T-cell (primary cell): Measurements from ENCODE around the gene SLC30A3. TPM values are rescaled to one million over a fixed set of nuclear protein-coding genes. Genes with fewer than 3 reads are reported as not detected.

ENCODE experiments used
- ATAC-seq, 4 experiments: fragments of 200-7000 bp in 3 of 4; fragments of 150-1000 bp in 1 of 4; cut with Tn5 transposase; replicated peaks in 1 of 4; 1 replicate in 3 of 4; 2 replicates in 1 of 4; pipeline ENCODE4 v1.10.0; 2021; ENCODE audit warnings: moderate library complexity in 3 of 4, mild to moderate bottlenecking in 2 of 4, moderate number of reproducible peaks in 1 of 4
- CTCF ChIA-PET, 2 donors: fragments of 300-600 bp; sonication (Branson Sonifier 250); formaldehyde crosslinking; loops; one replicate each; lab custom pipeline; 2022; ENCODE audit warnings: antibody characterized with exemption in 2 of 2; lab: Charles Lee
- POLR2A ChIA-PET, 2 donors: fragments of 300-600 bp; sonication (Branson Sonifier 250); formaldehyde crosslinking; loops; one replicate each; lab custom pipeline; 2022; ENCODE audit warnings: antibody characterized with exemption in 2 of 2; lab: Charles Lee
- DNase-seq, 35 experiments: peaks; one replicate each; pipeline versions ENCODE4 v3.0.0 to v3.0.0-alpha.2; 2013 to 2023
- H3K27ac ChIP-seq: one replicate; pipeline ENCODE4 v1.5.1; 2013; ENCODE audit warnings: low read length
- H3K27me3 ChIP-seq, 2 experiments: replicated peaks in 1 of 2; 1 replicate in 1 of 2; 2 replicates in 1 of 2; pipeline versions ENCODE4 v1.6.1 to v1.7.0; 2013; ENCODE audit warnings: low read length in 1 of 2, mixed read lengths in 1 of 2; ENCODE audit not compliant: control insufficient read depth in 2 of 2, insufficient read depth in 2 of 2; ENCODE audit errors: extremely low read depth in 1 of 2
- H3K36me3 ChIP-seq, 2 donors: 1 replicate in 1 of 2; 2 replicates in 1 of 2; pipeline versions ENCODE4 v1.6.1 to v1.7.0; 2013; ENCODE audit warnings: low read length in 1 of 2; ENCODE audit not compliant: control insufficient read depth in 2 of 2, insufficient read depth in 1 of 2; ENCODE audit errors: extremely low read depth in 1 of 2
- H3K4me1 ChIP-seq, 2 experiments: 1 replicate in 1 of 2; 2 replicates in 1 of 2; pipeline versions ENCODE4 v1.6.1 to v1.7.0; 2013; ENCODE audit warnings: low read length in 2 of 2, mixed read lengths in 1 of 2; ENCODE audit not compliant: insufficient read depth in 2 of 2, control insufficient read depth in 1 of 2; ENCODE audit errors: extremely low read depth in 1 of 2
- H3K4me3 ChIP-seq, 2 donors: 1 replicate in 1 of 2; 2 replicates in 1 of 2; pipeline versions ENCODE4 v1.5.1 to v1.7.0; 2013; ENCODE audit warnings: mild to moderate bottlenecking in 2 of 2, low read length in 1 of 2, moderate library complexity in 1 of 2; ENCODE audit not compliant: control insufficient read depth in 1 of 2; ENCODE audit errors: extremely low read depth in 1 of 2
- H3K9me3 ChIP-seq: 2 replicates; pipeline ENCODE4 v1.7.0; 2013
- H3K27ac Mint-ChIP-seq, 2 donors: one replicate each; pipeline ENCODE4 v1.8.0; 2020 to 2021; ENCODE audit warnings: mild to moderate bottlenecking in 2 of 2, mixed read lengths in 2 of 2
- H3K27me3 Mint-ChIP-seq, 2 donors: one replicate each; pipeline ENCODE4 v1.8.0; 2021 to 2022; ENCODE audit warnings: mixed read lengths in 2 of 2
- H3K36me3 Mint-ChIP-seq: one replicate; pipeline ENCODE4 v1.8.0; 2021; ENCODE audit warnings: mixed read lengths
- H3K4me1 Mint-ChIP-seq, 3 donors: one replicate each; pipeline ENCODE4 v1.8.0; 2020 to 2022; ENCODE audit warnings: mixed read lengths in 3 of 3, mild to moderate bottlenecking in 1 of 3
- H3K4me3 Mint-ChIP-seq, 3 donors: one replicate each; pipeline ENCODE4 v1.8.0; 2020 to 2022; ENCODE audit warnings: mild to moderate bottlenecking in 3 of 3, mixed read lengths in 3 of 3, moderate library complexity in 3 of 3
- H3K9me3 Mint-ChIP-seq, 3 donors: one replicate each; pipeline ENCODE4 v1.8.0; 2020 to 2022; ENCODE audit warnings: mixed read lengths in 3 of 3
- WGBS: methylation state at CpG from one replicate; pipeline ENCODE4 v1.1.5; 2013; ENCODE audit warnings: missing lambda C conversion rate; ENCODE audit not compliant: insufficient coverage; 5-methylcytosine and 5-hydroxymethylcytosine counted together
- total RNA-seq, 35 experiments: library from RNA in 6 of 35; stranded (reverse) in 6 of 35; fragments of 120-200 nt in 1 of 35; gene quantifications; one replicate each; pipeline versions ENCODE4 v1.2.1 to v1.2.4 and lab custom pipeline; 2013 to 2026

Gene SLC30A3
- total RNA-seq, 5 donors from 2014 or later (not counting 1 experiment from before 2014, with no cell fraction given): 0.06 to 0.26 TPM; not detected in 3

DNA sequence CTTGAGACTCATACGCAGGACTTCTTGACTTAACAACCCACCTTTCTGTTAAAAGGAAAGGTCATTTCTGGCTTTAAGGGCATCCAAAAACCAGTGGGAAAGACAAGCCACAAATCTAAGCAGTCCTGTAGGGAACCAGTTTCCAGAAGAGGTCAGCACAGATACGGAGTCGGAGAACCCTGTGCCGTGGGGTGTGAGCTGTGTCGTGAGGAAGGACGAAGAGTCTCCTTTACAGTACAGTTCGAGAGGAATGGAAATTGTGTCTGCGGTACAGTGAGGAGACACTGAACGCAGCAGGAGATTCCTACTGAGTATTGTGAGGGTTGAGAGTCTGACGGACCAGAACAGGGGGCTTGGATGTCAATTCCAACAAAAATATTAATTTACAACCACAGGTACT, 17.7 kb downstream of the SLC30A3 start:
- Mint-ChIP-seq H3K4me3 (no peak overlapping the region), H3K9me3 (no peaks in the 10 kb centered on the region), H3K36me3 (peaks cover 15% of the 10 kb centered on the region), H3K27ac (no peak overlapping the region), H3K27me3 (peaks cover 0 to 8% of the 10 kb centered on the region in 2 donors), H3K4me1 (peaks cover 6 to 7% (median 6%) of the 10 kb centered on the region in 3 donors)
- no peak overlapping the region for H3K4me3 ChIP-seq
- H3K4me1 ChIP-seq: peaks cover 0 to 13% of the 10 kb centered on the region in 2 experiments
- DNase-seq (no peak), ATAC-seq (no peak)
- CTCF ChIA-PET: no interaction called here
- H3K9me3 ChIP-seq: no peaks in the 10 kb centered on the region
- H3K36me3 ChIP-seq: peaks cover 23 to 34% of the 10 kb centered on the region in 2 donors
- no CpG with 5 or more reads among the region's 10 CpGs for WGBS
- H3K27ac ChIP-seq: no peak overlapping the region
- H3K27me3 ChIP-seq: peaks cover 0 to 8% of the 10 kb centered on the region in 2 experiments
- POLR2A ChIA-PET: no interaction called here

DNA sequence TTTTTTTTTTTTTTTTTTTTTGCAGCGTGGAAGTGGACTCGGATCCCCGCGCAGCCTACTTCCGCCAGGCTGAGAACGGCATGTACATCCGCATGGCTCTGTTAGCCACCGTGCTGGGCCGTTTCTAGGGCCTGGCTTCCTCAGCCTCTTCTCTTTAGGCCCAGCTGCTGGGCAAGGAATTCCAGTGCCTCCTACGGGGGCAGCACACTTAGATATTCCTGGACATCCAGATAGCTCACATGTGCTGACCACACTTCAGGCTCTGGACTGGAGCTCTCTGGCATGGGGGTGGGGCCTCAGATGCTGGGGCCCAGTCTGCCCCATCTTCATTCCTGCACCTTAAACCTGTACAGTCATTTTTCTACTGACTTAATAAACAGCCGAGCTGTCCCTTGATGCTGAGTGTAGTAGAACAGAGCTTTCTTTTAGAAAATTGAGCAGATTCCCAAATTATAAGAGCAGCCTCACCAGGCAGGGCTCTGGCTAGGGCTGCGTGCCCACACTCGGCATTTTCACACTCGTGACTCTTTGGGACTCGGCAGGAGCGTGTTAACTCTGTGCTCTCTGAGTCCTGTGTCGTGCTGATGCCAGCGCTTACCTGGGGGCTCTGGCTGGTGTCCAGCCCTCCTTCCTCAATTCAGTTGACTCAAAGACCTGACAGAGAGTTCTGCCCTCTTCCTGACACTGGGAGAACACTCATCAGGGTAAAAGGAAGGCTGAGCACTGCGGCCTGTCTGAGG, 19.3 kb downstream of the SLC30A3 start:
- peaks cover 0 to 4% of the 10 kb centered on the region in 2 donors for H3K27me3 Mint-ChIP-seq
- peaks cover 27% of the 10 kb centered on the region for H3K36me3 Mint-ChIP-seq
- 98% methylated on average over 17 of the region's 19 CpGs for WGBS
- no peaks in the 10 kb centered on the region for H3K9me3 ChIP-seq
- no peak for DNase-seq
- peaks cover 6 to 7% (median 6%) of the 10 kb centered on the region in 3 donors for H3K4me1 Mint-ChIP-seq
- peaks cover 38 to 49% of the 10 kb centered on the region in 2 donors for H3K36me3 ChIP-seq
- no peaks in the 10 kb centered on the region for H3K27me3 ChIP-seq
- H3K4me3 ChIP-seq: no peak overlapping the region
- H3K4me3 Mint-ChIP-seq: no peak overlapping the region
- ATAC-seq: no peak
- H3K4me1 ChIP-seq: peaks cover 0 to 10% of the 10 kb centered on the region in 2 experiments
- no peak overlapping the region for H3K27ac Mint-ChIP-seq
- no peaks in the 10 kb centered on the region for H3K9me3 Mint-ChIP-seq
- CTCF ChIA-PET: no interaction called here
- H3K27ac ChIP-seq: no peak overlapping the region
- POLR2A ChIA-PET: interaction anchor here in 1 of 2 donors (0.5 kb wide), 1 partner anchor 101 kb away, joined by 5 read pairs; no protein-coding TSS in a partner anchor

DNA sequence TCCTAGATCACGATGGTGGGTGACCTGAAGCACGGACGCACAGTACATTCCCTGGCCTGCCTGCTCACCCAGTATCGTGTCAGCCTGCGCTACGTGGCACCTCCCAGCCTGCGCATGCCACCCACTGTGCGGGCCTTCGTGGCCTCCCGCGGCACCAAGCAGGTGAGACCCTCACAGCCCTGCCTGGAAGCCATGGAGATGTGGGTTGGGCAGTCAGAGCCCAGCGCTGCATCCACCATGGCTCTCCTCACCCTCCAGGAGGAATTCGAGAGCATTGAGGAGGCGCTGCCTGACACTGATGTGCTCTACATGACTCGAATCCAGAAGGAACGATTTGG, 20.3 kb downstream of the SLC30A3 start:
- DNase-seq (no peak), ATAC-seq (peak in 1 of 4 experiments; percentile 7)
- CTCF ChIA-PET: no interaction called here
- 97% methylated on average over 16 of the region's 16 CpGs for WGBS
- Histone ChIP-seq H3K36me3 (peaks cover 45 to 59% of the 10 kb centered on the region in 2 donors), H3K9me3 (no peaks in the 10 kb centered on the region), H3K4me1 (peaks cover 0 to 10% of the 10 kb centered on the region in 2 experiments), H3K27ac (no peak overlapping the region), H3K27me3 (no peaks in the 10 kb centered on the region), H3K4me3 (no peak overlapping the region)
- H3K4me1 Mint-ChIP-seq: peaks cover 6 to 7% (median 6%) of the 10 kb centered on the region in 3 donors
- POLR2A ChIA-PET: no interaction called here
- H3K36me3 Mint-ChIP-seq: peaks cover 31% of the 10 kb centered on the region
- no peaks in the 10 kb centered on the region for H3K27me3 Mint-ChIP-seq
- H3K4me3 Mint-ChIP-seq: no peak overlapping the region
- no peak overlapping the region for H3K27ac Mint-ChIP-seq
- no peaks in the 10 kb centered on the region for H3K9me3 Mint-ChIP-seq

DNA sequence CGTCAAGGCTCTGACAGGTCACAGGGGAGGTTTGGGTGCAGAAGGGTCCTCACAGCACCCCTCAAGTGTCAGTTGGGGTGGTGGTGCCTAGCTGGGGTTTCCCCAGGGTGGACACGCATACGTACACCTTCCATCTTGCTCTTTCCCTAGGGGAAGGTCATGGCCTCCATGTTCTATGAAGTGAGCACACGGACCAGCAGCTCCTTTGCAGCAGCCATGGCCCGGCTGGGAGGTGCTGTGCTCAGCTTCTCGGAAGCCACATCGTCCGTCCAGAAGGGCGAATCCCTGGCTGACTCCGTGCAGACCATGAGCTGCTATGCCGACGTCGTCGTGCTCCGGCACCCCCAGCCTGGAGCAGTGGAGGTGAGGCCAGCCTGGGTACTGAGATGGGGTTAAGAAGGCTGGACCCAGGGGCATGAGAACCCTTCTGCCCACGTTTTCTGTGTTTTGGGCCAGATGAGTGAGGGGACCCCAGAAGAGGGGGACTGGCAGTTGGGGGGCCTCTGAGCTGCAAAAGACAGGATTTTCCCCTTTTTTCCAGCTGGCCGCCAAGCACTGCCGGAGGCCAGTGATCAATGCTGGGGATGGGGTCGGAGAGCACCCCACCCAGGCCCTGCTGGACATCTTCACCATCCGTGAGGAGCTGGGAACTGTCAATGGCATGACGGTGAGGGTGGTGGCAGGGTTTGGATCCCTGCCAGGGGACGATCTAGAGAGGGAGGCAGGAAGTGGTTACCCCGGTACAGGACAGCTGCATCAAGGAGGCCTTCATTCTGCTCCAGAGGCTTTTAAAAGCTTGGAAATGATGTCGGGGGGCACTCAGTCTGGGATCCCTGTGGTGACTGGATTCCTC, 20.9 kb downstream of the SLC30A3 start:
- ChIA-PET CTCF (no interaction called here), POLR2A (interaction anchor here in 1 of 2 donors (0.7 kb wide), 1 partner anchor 14 kb away, joined by 3 read pairs; no protein-coding TSS in a partner anchor)
- H3K27me3 ChIP-seq: no peaks in the 10 kb centered on the region
- H3K27ac ChIP-seq: no peak overlapping the region
- Mint-ChIP-seq H3K4me3 (no peak overlapping the region), H3K27ac (peak overlapping the region in 1 of 2 donors; percentile 28), H3K9me3 (no peaks in the 10 kb centered on the region), H3K27me3 (no peaks in the 10 kb centered on the region), H3K36me3 (peaks cover 36% of the 10 kb centered on the region), H3K4me1 (peaks cover 6 to 7% (median 6%) of the 10 kb centered on the region in 3 donors)
- H3K4me3 ChIP-seq: no peak overlapping the region
- H3K4me1 ChIP-seq: peaks cover 0 to 10% of the 10 kb centered on the region in 2 experiments
- DNase-seq (peak in 4 of 35 experiments; percentile 13 to 20 (median 17)), ATAC-seq (peak in 2 of 4 experiments; percentile 38 to 45)
- peaks cover 50 to 63% of the 10 kb centered on the region in 2 donors for H3K36me3 ChIP-seq
- 76% methylated on average over 22 of the region's 24 CpGs for WGBS
- H3K9me3 ChIP-seq: no peaks in the 10 kb centered on the region

DNA sequence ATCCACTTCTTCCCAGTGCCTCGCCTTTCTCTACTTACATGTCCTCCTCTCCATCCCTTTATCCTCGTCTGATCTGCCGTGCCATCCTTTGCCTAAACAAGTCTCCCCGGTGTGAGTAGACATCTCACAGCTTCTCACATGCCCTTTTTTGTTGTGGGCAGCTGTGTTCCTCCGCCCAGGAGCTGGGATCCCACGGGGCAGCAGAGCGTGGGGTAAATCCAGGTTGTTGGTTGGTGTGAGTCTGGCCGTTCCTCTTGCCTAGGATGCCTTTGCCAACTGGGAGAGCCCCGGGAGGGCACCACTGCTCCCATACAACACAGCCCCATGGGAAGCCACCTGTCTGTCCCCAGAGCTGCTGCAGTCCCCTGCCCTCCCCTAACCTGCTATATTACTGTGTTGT, 22.4 kb downstream of the SLC30A3 start:
- no peak for ATAC-seq
- no peak for DNase-seq
- no peak overlapping the region for H3K27ac Mint-ChIP-seq

DNA sequence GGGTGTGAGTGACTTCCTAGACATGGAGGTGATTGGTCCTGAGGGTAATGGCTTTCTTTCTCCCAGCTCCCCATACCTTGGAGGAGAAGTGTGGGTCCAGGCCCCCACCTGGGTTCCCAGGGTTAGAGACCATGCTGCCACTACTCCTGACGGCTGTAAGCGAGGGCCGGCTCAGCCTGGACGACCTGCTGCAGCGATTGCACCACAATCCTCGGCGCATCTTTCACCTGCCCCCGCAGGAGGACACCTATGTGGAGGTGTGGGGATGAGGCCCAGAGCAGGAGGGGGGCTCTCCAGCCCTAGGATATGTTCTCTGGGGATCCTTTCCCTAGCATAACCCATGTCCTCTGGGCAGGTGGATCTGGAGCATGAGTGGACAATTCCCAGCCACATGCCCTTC, 23.9 kb downstream of the SLC30A3 start:
- ChIA-PET POLR2A (no interaction called here), CTCF (no interaction called here)
- ATAC-seq: no peak
- Mint-ChIP-seq H3K4me3 (no peak overlapping the region), H3K36me3 (peaks cover 53% of the 10 kb centered on the region), H3K27ac (no peak overlapping the region), H3K9me3 (no peaks in the 10 kb centered on the region), H3K27me3 (no peaks in the 10 kb centered on the region), H3K4me1 (peaks cover 6 to 7% (median 6%) of the 10 kb centered on the region in 3 donors)
- Histone ChIP-seq H3K9me3 (no peaks in the 10 kb centered on the region), H3K4me1 (peaks cover 0 to 10% of the 10 kb centered on the region in 2 experiments), H3K27ac (no peak overlapping the region), H3K4me3 (no peak overlapping the region), H3K36me3 (peaks cover 60 to 92% of the 10 kb centered on the region in 2 donors), H3K27me3 (no peaks in the 10 kb centered on the region)
- no peak for DNase-seq
- WGBS: 92% methylated on average over 2 of the region's 8 CpGs

More for the DNA sequence above, 22.4 kb downstream of the SLC30A3 start:
- peaks cover 45% of the 10 kb centered on the region for H3K36me3 Mint-ChIP-seq
- H3K4me1 Mint-ChIP-seq: peaks cover 6 to 7% (median 6%) of the 10 kb centered on the region in 3 donors
- peaks cover 0 to 10% of the 10 kb centered on the region in 2 experiments for H3K4me1 ChIP-seq
- POLR2A ChIA-PET: no interaction called here
- no peak overlapping the region for H3K4me3 Mint-ChIP-seq
- CTCF ChIA-PET: no interaction called here
- no peaks in the 10 kb centered on the region for H3K9me3 Mint-ChIP-seq
- H3K36me3 ChIP-seq: peaks cover 51 to 78% of the 10 kb centered on the region in 2 donors
- H3K27me3 Mint-ChIP-seq: no peaks in the 10 kb centered on the region
- H3K27ac ChIP-seq: no peak overlapping the region
- WGBS: 80% methylated on average over 2 of the region's 9 CpGs
- H3K27me3 ChIP-seq: no peaks in the 10 kb centered on the region
- no peak overlapping the region for H3K4me3 ChIP-seq
- no peaks in the 10 kb centered on the region for H3K9me3 ChIP-seq
